Osteoblast (primary cell): ENCODE data around the gene NOL4L. TPM values are rescaled to one million over a fixed set of nuclear protein-coding genes. Genes with fewer than 3 reads are reported as not detected.

ENCODE experiments used
- DNase-seq: peaks from one replicate; pipeline ENCODE4 v3.0.0; 2011; ENCODE audit warnings: low spot score, mixed read lengths; ENCODE audit not compliant: insufficient read length; ENCODE audit errors: missing footprints
- H2AFZ ChIP-seq: 2 replicates; pipeline ENCODE4 v1.6.0; 2011; ENCODE audit warnings: mild to moderate bottlenecking, low read length
- H3K27ac ChIP-seq: 2 replicates; pipeline ENCODE4 v1.5.1; 2011; ENCODE audit warnings: mild to moderate bottlenecking, low read depth, low read length, moderate library complexity
- H3K27me3 ChIP-seq: 2 replicates; pipeline ENCODE4 v1.6.0; 2012; ENCODE audit warnings: mild to moderate bottlenecking, control low read depth, inconsistent platforms, low read length, moderate library complexity; ENCODE audit not compliant: insufficient read depth
- H3K36me3 ChIP-seq: 2 replicates; pipeline ENCODE4 v1.5.1; 2011; ENCODE audit warnings: mild to moderate bottlenecking, low read length, control low read depth, moderate library complexity; ENCODE audit not compliant: insufficient read depth
- H3K4me1 ChIP-seq: 2 replicates; pipeline ENCODE4 v1.5.1; 2011; ENCODE audit warnings: mild to moderate bottlenecking, low read length, control low read depth, moderate library complexity; ENCODE audit not compliant: insufficient read depth
- H3K4me2 ChIP-seq: 2 replicates; pipeline ENCODE4 v1.6.0; 2011; ENCODE audit warnings: mild to moderate bottlenecking, low read length; ENCODE audit not compliant: insufficient read depth
- H3K4me3 ChIP-seq: fragments of 200-600 bp; sonication (generic); 3 replicates; pipeline ENCODE4 v1.5.1; 2012; ENCODE audit warnings: mild to moderate bottlenecking, low read length, inconsistent platforms; ENCODE audit not compliant: insufficient read depth
- H3K79me2 ChIP-seq: 2 replicates; pipeline ENCODE4 v1.6.0; 2012; ENCODE audit warnings: mild to moderate bottlenecking, low read length, control low read depth, inconsistent platforms; ENCODE audit not compliant: insufficient read depth
- H3K9me3 ChIP-seq: 2 replicates; pipeline ENCODE4 v1.5.1; 2011; ENCODE audit warnings: low read depth, low read length, control low read depth
- H4K20me1 ChIP-seq: 2 replicates; pipeline ENCODE4 v1.6.0; 2012; ENCODE audit warnings: mild to moderate bottlenecking, low read length, control low read depth; ENCODE audit not compliant: insufficient read depth
- total RNA-seq: library from RNA; depleted of rRNA; stranded (reverse); fragments of >200 nt; gene quantifications from 2 replicates; pipeline ENCODE4 v1.2.3, GENCODE V29; 2012
- TF ChIP-seq, protein P1 (sequence below): IDR thresholded peaks from 2 replicates; pipeline ENCODE4 v1.5.1; 2011; ENCODE audit warnings: mild to moderate bottlenecking, low read depth, low read length, moderate library complexity; ENCODE audit errors: extremely low read depth

The NOL4L gene
- total RNA-seq, 1 donor: 6.2 TPM

DNA sequence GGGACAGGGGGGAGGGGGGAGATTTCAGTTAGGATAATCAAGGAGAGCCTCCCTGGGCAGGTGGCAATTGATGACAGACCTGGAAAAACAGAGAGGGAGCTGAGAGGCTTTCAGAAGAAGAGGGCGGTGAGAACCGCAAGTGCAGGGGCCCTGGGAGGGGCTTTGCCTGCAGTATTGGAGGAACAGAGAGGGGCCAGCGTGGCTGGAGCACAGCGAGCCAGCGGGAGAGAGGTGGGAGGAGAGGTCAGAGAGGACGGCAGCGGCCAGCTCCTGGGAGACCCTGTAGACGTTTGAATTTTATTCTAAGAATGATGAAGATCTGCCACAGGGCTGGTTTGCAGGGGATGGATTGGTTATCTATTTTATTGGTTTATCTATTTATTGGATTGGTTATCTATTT, 34.5 kb upstream of the NOL4L start:
- Histone ChIP-seq H3K9me3 (no peaks in the 10 kb centered on the region), H3K27me3 (peaks cover 5% of the 10 kb centered on the region), H2AFZ (no peak overlapping the region), H4K20me1 (no peaks in the 10 kb centered on the region), H3K4me2 (no peak overlapping the region), H3K36me3 (no peaks in the 10 kb centered on the region), H3K79me2 (no peaks in the 10 kb centered on the region), H3K4me3 (no peak overlapping the region), H3K4me1 (no peaks in the 10 kb centered on the region), H3K27ac (no peak overlapping the region)
- peak; percentile 37 for DNase-seq
- TF ChIP-seq, protein P1, sequence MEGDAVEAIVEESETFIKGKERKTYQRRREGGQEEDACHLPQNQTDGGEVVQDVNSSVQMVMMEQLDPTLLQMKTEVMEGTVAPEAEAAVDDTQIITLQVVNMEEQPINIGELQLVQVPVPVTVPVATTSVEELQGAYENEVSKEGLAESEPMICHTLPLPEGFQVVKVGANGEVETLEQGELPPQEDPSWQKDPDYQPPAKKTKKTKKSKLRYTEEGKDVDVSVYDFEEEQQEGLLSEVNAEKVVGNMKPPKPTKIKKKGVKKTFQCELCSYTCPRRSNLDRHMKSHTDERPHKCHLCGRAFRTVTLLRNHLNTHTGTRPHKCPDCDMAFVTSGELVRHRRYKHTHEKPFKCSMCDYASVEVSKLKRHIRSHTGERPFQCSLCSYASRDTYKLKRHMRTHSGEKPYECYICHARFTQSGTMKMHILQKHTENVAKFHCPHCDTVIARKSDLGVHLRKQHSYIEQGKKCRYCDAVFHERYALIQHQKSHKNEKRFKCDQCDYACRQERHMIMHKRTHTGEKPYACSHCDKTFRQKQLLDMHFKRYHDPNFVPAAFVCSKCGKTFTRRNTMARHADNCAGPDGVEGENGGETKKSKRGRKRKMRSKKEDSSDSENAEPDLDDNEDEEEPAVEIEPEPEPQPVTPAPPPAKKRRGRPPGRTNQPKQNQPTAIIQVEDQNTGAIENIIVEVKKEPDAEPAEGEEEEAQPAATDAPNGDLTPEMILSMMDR: no peak

DNA sequence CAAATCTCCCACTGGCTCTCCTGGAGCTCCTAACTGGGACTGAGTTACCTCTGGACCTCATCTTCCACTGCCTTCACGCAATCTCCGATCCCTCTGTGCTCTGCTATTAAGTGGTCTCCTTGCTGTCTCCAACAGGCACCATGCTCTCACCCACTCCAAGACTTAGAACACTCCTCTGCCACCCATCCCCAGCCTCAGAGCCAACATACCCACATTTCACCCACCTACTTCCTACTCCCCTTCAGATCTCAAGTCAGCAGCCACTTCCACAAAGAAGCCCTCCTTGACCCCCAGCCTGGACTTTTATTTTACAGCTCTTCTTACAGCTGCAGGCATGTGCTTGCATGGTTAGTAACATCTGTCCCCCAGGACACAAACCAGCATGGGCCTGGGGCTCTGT, 29.6 kb upstream of the NOL4L start:
- H3K27me3 ChIP-seq: peaks cover 9% of the 10 kb centered on the region

DNA sequence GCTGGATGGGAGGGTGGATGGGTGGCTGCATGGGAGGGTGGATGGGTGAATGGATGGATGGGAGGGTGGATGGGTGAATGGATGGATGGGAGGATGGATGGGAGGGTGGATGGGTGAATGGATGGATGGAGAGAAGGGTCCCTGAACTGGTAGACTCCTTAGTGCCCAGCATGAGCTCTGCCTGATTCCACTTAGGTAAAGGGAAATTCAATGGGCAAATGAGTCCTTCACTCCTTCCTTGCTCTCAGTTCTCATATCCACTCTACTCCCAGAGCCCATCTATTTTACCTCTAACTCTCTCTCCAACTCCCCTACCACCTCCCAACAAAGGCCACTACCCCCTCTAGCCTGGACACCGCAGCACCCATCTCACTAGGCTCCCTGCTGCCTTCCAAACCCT, 29.2 kb upstream of the NOL4L start:
- H2AFZ ChIP-seq: no peak overlapping the region
- TF ChIP-seq, protein P1: no peak
- H3K4me3 ChIP-seq: no peak overlapping the region
- H4K20me1 ChIP-seq: no peaks in the 10 kb centered on the region
- peaks cover 6% of the 10 kb centered on the region for H3K27me3 ChIP-seq
- no peaks in the 10 kb centered on the region for H3K79me2 ChIP-seq
- peak; percentile 77 for DNase-seq
- H3K4me1 ChIP-seq: no peaks in the 10 kb centered on the region
- H3K4me2 ChIP-seq: no peak overlapping the region
- no peak overlapping the region for H3K27ac ChIP-seq
- H3K9me3 ChIP-seq: no peaks in the 10 kb centered on the region
- H3K36me3 ChIP-seq: no peaks in the 10 kb centered on the region

More for the DNA sequence above, 29.6 kb upstream of the NOL4L start:
- Histone ChIP-seq H3K4me3 (no peak overlapping the region), H3K4me1 (no peaks in the 10 kb centered on the region), H3K9me3 (no peaks in the 10 kb centered on the region), H2AFZ (no peak overlapping the region), H3K4me2 (no peak overlapping the region), H3K36me3 (no peaks in the 10 kb centered on the region), H4K20me1 (no peaks in the 10 kb centered on the region), H3K79me2 (no peaks in the 10 kb centered on the region), H3K27ac (no peak overlapping the region)
- no peak for DNase-seq
- TF ChIP-seq, protein P1: no peak

DNA sequence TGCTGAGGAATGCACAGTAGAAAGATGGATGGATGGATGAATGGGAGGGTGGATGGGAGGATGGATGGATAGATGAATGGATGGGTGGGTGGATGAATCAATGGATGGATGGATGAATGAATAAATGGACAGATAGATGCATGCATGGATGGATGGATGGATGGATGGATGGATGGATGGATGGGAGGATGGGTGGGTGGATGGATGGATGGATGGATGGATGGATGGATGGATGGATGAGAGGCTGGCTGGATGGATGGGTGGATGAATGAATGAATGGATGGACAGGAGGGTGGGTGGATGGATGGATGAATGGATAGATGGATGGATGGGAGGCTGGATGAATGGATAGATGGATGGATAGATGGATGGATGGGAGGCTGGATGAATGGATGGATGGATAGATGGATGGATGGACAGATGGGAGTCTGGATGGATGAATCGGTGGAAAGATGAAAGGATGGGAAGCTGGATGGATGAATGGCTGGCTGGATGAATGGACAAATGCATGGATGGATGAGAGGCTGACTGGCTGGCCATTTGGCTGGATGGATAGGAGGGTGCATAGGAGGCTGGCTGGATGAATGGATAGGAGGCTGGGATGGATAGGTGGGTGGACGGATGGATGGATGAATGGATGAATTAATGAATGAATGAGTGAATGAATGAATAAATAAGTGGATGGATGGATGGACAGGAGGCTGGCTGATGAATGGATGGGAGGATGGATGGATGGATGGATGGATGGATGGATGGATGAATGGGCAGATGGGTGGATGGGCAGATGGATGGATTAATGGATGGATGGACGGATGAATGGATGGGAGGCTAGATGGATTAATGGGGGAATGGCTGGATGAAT, 28.3 kb upstream of the NOL4L start:
- Histone ChIP-seq H3K36me3 (no peaks in the 10 kb centered on the region), H3K4me1 (no peaks in the 10 kb centered on the region), H3K9me3 (no peaks in the 10 kb centered on the region), H4K20me1 (no peaks in the 10 kb centered on the region), H3K27me3 (peaks cover 6% of the 10 kb centered on the region), H3K79me2 (no peaks in the 10 kb centered on the region), H2AFZ (no peak overlapping the region), H3K4me3 (no peak overlapping the region), H3K27ac (no peak overlapping the region), H3K4me2 (no peak overlapping the region)
- no peak for DNase-seq
- TF ChIP-seq, protein P1: no peak
